ENCODE data around the gene EIF5.

DNA sequence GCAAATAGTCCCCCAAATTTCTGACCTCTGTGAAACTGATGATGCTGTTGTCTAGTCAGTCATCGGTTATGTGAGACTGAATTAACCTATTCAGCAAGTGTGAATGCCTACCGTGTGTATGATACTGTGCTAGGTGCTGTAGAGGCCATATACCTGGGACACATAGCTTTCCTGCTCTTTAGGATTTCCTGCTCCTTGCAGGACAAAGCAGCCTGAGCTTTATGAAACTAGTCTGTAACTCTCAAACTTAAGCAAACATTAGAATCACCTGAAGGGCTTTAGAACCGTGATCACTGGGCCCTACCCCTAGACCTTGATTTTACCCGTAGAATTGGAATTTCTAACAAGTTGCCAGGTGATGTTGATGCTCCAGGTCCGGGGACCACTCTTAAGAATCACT lies 58.1 kb downstream of the EIF5 start:
- TF ChIP-seq, protein P1, sequence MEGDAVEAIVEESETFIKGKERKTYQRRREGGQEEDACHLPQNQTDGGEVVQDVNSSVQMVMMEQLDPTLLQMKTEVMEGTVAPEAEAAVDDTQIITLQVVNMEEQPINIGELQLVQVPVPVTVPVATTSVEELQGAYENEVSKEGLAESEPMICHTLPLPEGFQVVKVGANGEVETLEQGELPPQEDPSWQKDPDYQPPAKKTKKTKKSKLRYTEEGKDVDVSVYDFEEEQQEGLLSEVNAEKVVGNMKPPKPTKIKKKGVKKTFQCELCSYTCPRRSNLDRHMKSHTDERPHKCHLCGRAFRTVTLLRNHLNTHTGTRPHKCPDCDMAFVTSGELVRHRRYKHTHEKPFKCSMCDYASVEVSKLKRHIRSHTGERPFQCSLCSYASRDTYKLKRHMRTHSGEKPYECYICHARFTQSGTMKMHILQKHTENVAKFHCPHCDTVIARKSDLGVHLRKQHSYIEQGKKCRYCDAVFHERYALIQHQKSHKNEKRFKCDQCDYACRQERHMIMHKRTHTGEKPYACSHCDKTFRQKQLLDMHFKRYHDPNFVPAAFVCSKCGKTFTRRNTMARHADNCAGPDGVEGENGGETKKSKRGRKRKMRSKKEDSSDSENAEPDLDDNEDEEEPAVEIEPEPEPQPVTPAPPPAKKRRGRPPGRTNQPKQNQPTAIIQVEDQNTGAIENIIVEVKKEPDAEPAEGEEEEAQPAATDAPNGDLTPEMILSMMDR (IDR thresholded peaks at IDR 0.05), result no peak
- no peak for TF ChIP-seq POLR2A (IDR thresholded peaks at IDR 0.05)
